ENCODE data around the gene PPM1J.

DNA sequence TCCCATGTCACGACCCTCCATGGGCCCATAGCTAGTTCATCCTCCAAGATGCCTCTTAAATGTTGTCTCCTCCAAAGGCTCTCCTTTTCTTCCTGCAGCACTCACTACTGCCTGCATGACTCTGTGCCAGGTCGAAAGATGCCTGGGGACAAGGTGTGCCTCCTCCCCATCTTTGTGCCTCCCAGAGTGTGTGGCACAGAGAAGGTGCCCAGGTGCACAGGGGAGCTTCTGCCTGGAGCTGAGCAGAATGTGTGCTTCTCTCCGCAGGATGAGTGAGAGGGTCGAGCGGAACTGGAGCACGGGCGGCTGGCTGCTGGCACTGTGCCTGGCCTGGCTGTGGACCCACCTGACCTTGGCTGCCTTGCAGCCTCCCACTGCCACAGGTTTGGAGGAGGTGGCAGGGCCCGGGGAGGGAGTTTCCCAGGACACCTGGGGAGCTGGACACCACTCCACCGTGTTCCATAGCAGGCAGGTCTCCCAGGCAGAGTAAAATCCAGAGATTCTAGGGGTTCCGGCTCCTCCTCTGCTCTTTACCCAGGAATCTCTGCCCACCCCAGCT lies 6.9 kb upstream of the PPM1J start:
- TF ChIP-seq POLR2A (IDR thresholded peaks at IDR 0.05) (no peak), POLR2AphosphoS5 (IDR thresholded peaks at IDR 0.05) (no peak)

All from spleen (tissue), 3 donors.